ENCODE results near the gene DENND2D. TPM values are rescaled to one million over a fixed set of nuclear protein-coding genes. Genes with fewer than 3 reads are reported as not detected.

Gene DENND2D
- total RNA-seq, 2 donors from 2014 or later, result 25.4 to 37.2 TPM

- Histone ChIP-seq H3K36me3 (no peaks in the 10 kb centered on the region), H3K9me3 (no peaks in the 10 kb centered on the region), H3K4me1 (replicated peaks) (no peaks in the 10 kb centered on the region), H3K27ac (no peak overlapping the region), H3K4me3 (no peak overlapping the region), H3K27me3 (replicated peaks; ENCODE audit: insufficient read depth) (no peaks in the 10 kb centered on the region)
- intact Hi-C loops (cut with DNase I), result no loop called here
- WGBS, result 80% methylated on average over 1 of the region's 1 CpG
- DNase-seq (ENCODE audit: low spot score), result no peak
- no peak for TF ChIP-seq POLR2A (IDR thresholded peaks at IDR 0.05)
- no peak for TF ChIP-seq CTCF (IDR thresholded peaks at IDR 0.05)
- no peak for TF ChIP-seq POLR2AphosphoS5 (IDR thresholded peaks at IDR 0.05)
Observed at GRCh38 chr1:111176678-111177077, 23.8 kb downstream of the DENND2D start.

- H3K27me3 ChIP-seq (replicated peaks; ENCODE audit: insufficient read depth), result no peaks in the 10 kb centered on the region
- H3K4me1 ChIP-seq (replicated peaks), result no peaks in the 10 kb centered on the region
- no peak overlapping the region for H3K27ac ChIP-seq
- H3K9me3 ChIP-seq, result no peaks in the 10 kb centered on the region
- no peak for DNase-seq (ENCODE audit: low spot score)
- intact Hi-C loops (cut with DNase I), result no loop called here
- TF ChIP-seq POLR2AphosphoS5 (IDR thresholded peaks at IDR 0.05) (no peak), CTCF (IDR thresholded peaks at IDR 0.05) (no peak), POLR2A (IDR thresholded peaks at IDR 0.05) (no peak)
- H3K36me3 ChIP-seq, result no peaks in the 10 kb centered on the region
- H3K4me3 ChIP-seq, result no peak overlapping the region
- WGBS, result 92% methylated on average over 3 of the region's 3 CpGs
Observed at GRCh38 chr1:111175349-111175748, 25.1 kb downstream of the DENND2D start.

- H3K27me3 ChIP-seq (replicated peaks; ENCODE audit: insufficient read depth), result no peaks in the 10 kb centered on the region
- no peaks in the 10 kb centered on the region for H3K4me1 ChIP-seq (replicated peaks)
- no peak for TF ChIP-seq POLR2AphosphoS5 (IDR thresholded peaks at IDR 0.05)
- TF ChIP-seq CTCF (IDR thresholded peaks at IDR 0.05), result no peak
- no peak for TF ChIP-seq POLR2A (IDR thresholded peaks at IDR 0.05)
- intact Hi-C loops (cut with DNase I), result no loop called here
- H3K9me3 ChIP-seq, result no peaks in the 10 kb centered on the region
- no peak for DNase-seq (ENCODE audit: low spot score)
- no peak overlapping the region for H3K27ac ChIP-seq
- no peaks in the 10 kb centered on the region for H3K36me3 ChIP-seq
- no peak overlapping the region for H3K4me3 ChIP-seq
Observed at GRCh38 chr1:111174070-111174469, 26.4 kb downstream of the DENND2D start.

GRCh38 chr1:111172463-111172862 lies 28.0 kb downstream of the DENND2D start:
- H3K27ac ChIP-seq, result no peak overlapping the region
- H3K27me3 ChIP-seq (replicated peaks; ENCODE audit: insufficient read depth), result no peaks in the 10 kb centered on the region
- H3K4me3 ChIP-seq, result no peak overlapping the region
- DNase-seq (ENCODE audit: low spot score), result no peak
- intact Hi-C loops (cut with DNase I), result no loop called here
- no peaks in the 10 kb centered on the region for H3K4me1 ChIP-seq (replicated peaks)
- no peak for TF ChIP-seq POLR2A (IDR thresholded peaks at IDR 0.05)
- TF ChIP-seq CTCF (IDR thresholded peaks at IDR 0.05), result no peak
- no peak for TF ChIP-seq POLR2AphosphoS5 (IDR thresholded peaks at IDR 0.05)
- no peaks in the 10 kb centered on the region for H3K9me3 ChIP-seq
- no peaks in the 10 kb centered on the region for H3K36me3 ChIP-seq

GRCh38 chr1:111164151-111164550 lies 36.3 kb downstream of the DENND2D start:
- H3K36me3 ChIP-seq, result no peaks in the 10 kb centered on the region
- no peaks in the 10 kb centered on the region for H3K4me1 ChIP-seq (replicated peaks)
- no peak overlapping the region for H3K27ac ChIP-seq
- intact Hi-C loops (cut with DNase I), result no loop called here
- TF ChIP-seq POLR2AphosphoS5 (IDR thresholded peaks at IDR 0.05), result no peak
- TF ChIP-seq POLR2A (IDR thresholded peaks at IDR 0.05), result no peak
- no peak for TF ChIP-seq CTCF (IDR thresholded peaks at IDR 0.05)
- H3K9me3 ChIP-seq, result no peaks in the 10 kb centered on the region
- no peak overlapping the region for H3K4me3 ChIP-seq
- 92% methylated on average over 2 of the region's 2 CpGs for WGBS
- no peak for DNase-seq (ENCODE audit: low spot score)
- H3K27me3 ChIP-seq (replicated peaks; ENCODE audit: insufficient read depth), result no peaks in the 10 kb centered on the region
